Osteocyte (in vitro differentiated cells): ENCODE results near the gene DOCK11. TPM values are rescaled to one million over a fixed set of nuclear protein-coding genes. Genes with fewer than 3 reads are reported as not detected.

Source experiments
- DNase-seq: peaks from one replicate; pipeline ENCODE4 v3.0.0; 2021; ENCODE audit warnings: mixed read lengths; ENCODE audit not compliant: unreplicated experiment; ENCODE audit errors: extremely low spot score
- H3K27ac Mint-ChIP-seq: one replicate; pipeline ENCODE4 v1.8.0; 2021; ENCODE audit warnings: mild to moderate bottlenecking, mixed read lengths; ENCODE audit not compliant: unreplicated experiment
- H3K27me3 Mint-ChIP-seq: one replicate; pipeline ENCODE4 v1.8.0; 2021; ENCODE audit warnings: mixed read lengths; ENCODE audit not compliant: unreplicated experiment
- H3K36me3 Mint-ChIP-seq: one replicate; pipeline ENCODE4 v1.8.0; 2021; ENCODE audit warnings: mixed read lengths; ENCODE audit not compliant: unreplicated experiment
- H3K4me1 Mint-ChIP-seq: one replicate; pipeline ENCODE4 v1.8.0; 2021; ENCODE audit warnings: mixed read lengths; ENCODE audit not compliant: unreplicated experiment
- H3K4me3 Mint-ChIP-seq: one replicate; pipeline ENCODE4 v1.8.0; 2021; ENCODE audit warnings: mild to moderate bottlenecking, moderate library complexity, mixed read lengths; ENCODE audit not compliant: unreplicated experiment
- H3K9me3 Mint-ChIP-seq: one replicate; pipeline ENCODE4 v1.8.0; 2021; ENCODE audit warnings: mixed read lengths; ENCODE audit not compliant: unreplicated experiment
- total RNA-seq: library from RNA; stranded (reverse); gene quantifications from 2 replicates; pipeline ENCODE4 v1.2.1, GENCODE V29; 2021
- TF ChIP-seq, protein P1 (sequence below): fragments of 200-600 bp; sonication (generic); IDR thresholded peaks from 2 replicates; pipeline ENCODE4 v1.5.0; 2021; ENCODE audit warnings: antibody characterized with exemption, mild to moderate bottlenecking, moderate library complexity

DOCK11 gene
- total RNA-seq, 1 donor from 2014 or later = 24.8 TPM

DNA sequence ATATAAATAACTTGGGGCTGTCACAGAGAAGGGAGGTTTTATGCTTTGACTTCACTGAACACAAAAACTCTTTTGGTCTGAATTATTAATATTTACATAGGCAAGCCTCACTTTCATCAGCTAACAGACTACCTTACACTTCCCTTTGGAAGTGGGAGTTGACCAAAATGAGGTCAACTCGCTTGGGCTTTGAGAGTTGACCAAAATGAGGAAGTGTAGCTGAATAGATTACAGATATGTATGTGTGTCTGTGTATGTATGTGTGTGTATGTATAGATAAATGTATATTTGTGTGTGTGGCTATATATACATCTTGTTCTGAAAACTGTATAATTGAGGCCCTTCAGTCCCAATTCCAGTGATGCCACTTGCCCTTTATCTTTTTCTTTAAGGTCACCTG is 118.5 kb downstream of the DOCK11 start:
- H3K9me3 Mint-ChIP-seq = no peaks in the 10 kb centered on the region
- no peak overlapping the region for H3K4me3 Mint-ChIP-seq
- no peaks in the 10 kb centered on the region for H3K4me1 Mint-ChIP-seq
- DNase-seq = no peak
- TF ChIP-seq, protein P1, sequence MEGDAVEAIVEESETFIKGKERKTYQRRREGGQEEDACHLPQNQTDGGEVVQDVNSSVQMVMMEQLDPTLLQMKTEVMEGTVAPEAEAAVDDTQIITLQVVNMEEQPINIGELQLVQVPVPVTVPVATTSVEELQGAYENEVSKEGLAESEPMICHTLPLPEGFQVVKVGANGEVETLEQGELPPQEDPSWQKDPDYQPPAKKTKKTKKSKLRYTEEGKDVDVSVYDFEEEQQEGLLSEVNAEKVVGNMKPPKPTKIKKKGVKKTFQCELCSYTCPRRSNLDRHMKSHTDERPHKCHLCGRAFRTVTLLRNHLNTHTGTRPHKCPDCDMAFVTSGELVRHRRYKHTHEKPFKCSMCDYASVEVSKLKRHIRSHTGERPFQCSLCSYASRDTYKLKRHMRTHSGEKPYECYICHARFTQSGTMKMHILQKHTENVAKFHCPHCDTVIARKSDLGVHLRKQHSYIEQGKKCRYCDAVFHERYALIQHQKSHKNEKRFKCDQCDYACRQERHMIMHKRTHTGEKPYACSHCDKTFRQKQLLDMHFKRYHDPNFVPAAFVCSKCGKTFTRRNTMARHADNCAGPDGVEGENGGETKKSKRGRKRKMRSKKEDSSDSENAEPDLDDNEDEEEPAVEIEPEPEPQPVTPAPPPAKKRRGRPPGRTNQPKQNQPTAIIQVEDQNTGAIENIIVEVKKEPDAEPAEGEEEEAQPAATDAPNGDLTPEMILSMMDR = no peak
- H3K27me3 Mint-ChIP-seq = no peaks in the 10 kb centered on the region
- H3K36me3 Mint-ChIP-seq = peaks cover 17% of the 10 kb centered on the region
- H3K27ac Mint-ChIP-seq = no peak overlapping the region

DNA sequence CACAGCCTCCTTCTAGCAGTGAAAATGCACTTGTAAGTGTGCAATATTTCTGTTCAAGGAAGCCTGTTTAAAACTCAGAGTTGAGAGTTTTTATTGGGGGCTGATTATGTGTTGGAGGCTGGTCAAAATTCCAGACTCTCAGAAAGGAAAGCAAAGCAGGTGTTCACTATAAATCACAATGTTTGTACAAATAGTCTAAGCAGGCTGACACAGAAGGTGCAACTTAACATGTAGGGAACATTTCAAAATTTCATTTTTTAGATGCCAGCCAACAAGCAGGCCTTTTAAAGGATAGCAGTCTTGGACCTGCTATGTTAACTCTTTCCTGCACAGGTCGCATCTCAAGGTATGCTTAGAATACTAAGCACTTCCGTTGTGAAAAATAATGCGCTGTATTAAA is 119.5 kb downstream of the DOCK11 start:
- H3K9me3 Mint-ChIP-seq = no peaks in the 10 kb centered on the region
- H3K4me1 Mint-ChIP-seq = no peaks in the 10 kb centered on the region
- peaks cover 13% of the 10 kb centered on the region for H3K36me3 Mint-ChIP-seq
- TF ChIP-seq, protein P1 = no peak
- H3K27me3 Mint-ChIP-seq = no peaks in the 10 kb centered on the region
- no peak overlapping the region for H3K27ac Mint-ChIP-seq
- DNase-seq = no peak
- no peak overlapping the region for H3K4me3 Mint-ChIP-seq

DNA sequence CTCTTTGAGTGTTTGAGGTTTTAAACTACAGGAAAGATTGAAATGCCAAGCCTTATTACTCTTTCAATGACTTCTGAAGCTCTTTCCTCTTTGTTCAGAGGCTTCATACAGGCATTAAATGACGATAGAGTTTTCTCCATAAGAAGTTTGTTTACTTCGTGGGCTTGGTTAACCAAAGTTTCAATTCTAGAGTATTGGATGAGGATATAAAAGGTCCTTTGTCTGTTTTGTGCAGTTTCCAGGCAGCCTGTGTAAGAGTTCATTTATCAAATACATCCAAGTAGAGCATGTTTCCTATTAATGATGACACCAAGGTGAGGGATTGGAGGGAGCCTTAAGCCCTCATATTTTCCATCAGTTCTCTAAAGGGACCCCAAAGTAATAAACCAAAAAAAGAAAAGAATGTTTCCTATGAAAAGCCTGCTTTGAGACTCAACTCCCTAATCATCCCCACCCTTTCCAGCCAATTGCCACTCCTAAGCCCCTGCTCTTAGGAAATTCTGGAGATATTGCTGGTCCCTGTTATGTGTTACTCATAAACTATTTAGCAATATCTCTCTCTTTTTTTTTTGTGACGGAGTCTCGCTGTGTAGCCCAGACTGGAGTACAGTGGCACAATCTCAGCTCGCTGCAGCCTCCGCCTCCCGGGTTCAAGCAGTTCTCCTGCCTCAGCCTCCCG is 125.6 kb downstream of the DOCK11 start:
- peaks cover 3% of the 10 kb centered on the region for H3K36me3 Mint-ChIP-seq
- no peak overlapping the region for H3K4me3 Mint-ChIP-seq
- DNase-seq = no peak
- H3K4me1 Mint-ChIP-seq = peaks cover 3% of the 10 kb centered on the region
- no peaks in the 10 kb centered on the region for H3K27me3 Mint-ChIP-seq
- no peaks in the 10 kb centered on the region for H3K9me3 Mint-ChIP-seq
- TF ChIP-seq, protein P1 = no peak
- H3K27ac Mint-ChIP-seq = no peak overlapping the region

DNA sequence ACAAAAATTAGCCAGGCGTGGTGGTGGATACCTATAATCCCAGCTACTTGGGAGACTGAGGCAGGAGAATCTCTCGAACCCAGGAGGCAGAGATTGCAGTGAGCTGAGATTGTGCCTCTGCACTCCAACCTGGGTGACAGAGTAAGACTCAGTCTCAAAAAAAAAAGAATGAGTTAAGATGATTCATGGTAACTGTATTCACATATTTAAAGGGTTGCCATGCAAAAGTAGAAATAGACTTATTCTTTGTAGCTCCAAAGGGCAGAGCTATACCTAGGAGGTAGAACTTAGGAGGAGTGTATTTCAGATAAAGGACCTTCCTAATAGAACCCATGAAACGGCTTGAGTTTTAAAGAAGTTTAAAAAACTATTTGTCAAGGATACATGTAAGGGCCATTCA is 127.4 kb downstream of the DOCK11 start:
- peaks cover 3% of the 10 kb centered on the region for H3K36me3 Mint-ChIP-seq
- no peaks in the 10 kb centered on the region for H3K27me3 Mint-ChIP-seq
- no peaks in the 10 kb centered on the region for H3K9me3 Mint-ChIP-seq
- no peak overlapping the region for H3K27ac Mint-ChIP-seq
- no peak for DNase-seq
- H3K4me1 Mint-ChIP-seq = peaks cover 3% of the 10 kb centered on the region
- TF ChIP-seq, protein P1 = no peak
- H3K4me3 Mint-ChIP-seq = no peak overlapping the region

DNA sequence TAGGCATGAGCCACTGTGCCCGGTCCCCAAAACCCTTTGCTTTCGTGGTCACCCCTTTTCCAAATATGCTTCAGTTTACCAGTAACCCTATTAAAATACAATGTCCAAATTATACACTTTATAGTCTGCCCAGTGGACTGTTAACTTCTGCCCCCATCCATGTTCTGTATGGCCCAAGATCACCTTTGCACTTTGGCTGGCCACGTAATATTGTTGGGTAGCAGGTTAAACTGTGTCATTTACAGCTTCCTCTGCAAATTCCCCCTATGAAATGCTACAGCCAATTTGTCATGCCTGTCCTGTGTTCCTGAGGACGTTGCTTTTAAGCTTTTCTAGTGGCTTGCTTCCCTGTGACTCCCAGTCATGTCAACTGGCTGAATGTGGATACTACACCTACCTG is 130.7 kb downstream of the DOCK11 start:
- H3K27me3 Mint-ChIP-seq = no peaks in the 10 kb centered on the region
- H3K9me3 Mint-ChIP-seq = no peaks in the 10 kb centered on the region
- H3K36me3 Mint-ChIP-seq = peaks cover 4% of the 10 kb centered on the region
- peaks cover 3% of the 10 kb centered on the region for H3K4me1 Mint-ChIP-seq
- no peak overlapping the region for H3K27ac Mint-ChIP-seq
- TF ChIP-seq, protein P1 = no peak
- DNase-seq = no peak
- H3K4me3 Mint-ChIP-seq = no peak overlapping the region
